ENCODE data around the gene LRP8.

DNA sequence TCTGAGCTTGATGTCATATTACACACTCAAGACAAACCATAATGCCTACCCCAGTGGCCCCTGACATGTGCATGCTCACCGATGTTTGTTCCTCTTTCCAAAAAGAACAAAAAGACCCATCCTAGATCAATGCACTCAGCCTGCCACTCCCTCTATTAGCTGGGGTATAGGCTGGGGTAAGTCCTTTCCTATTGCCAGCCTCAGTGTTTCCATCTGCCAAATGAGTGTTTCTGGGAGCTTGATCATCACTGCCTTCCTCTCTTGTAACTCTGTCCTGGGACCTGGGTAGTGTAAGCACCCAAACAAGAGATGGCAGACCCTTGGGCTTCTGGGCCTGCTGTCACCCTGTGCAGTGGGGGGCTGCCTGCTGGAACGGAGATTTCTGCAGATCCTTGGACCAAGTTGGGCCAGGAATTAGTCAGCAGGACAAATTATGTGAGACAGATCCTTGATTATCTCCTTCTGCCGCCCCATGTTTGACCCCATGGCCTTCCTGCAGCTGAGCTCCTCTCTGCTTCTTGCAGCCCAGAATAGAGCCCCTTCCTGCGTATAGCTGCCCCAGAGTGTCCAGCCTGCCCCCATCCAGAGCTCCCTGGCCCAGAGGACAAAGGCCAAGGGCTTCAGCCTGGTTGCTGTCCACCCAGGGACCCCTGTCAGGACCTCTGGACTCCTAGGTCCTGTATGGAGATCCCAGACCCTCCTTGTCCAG, 31.5 kb upstream of the LRP8 start:
- TF ChIP-seq, protein P1, sequence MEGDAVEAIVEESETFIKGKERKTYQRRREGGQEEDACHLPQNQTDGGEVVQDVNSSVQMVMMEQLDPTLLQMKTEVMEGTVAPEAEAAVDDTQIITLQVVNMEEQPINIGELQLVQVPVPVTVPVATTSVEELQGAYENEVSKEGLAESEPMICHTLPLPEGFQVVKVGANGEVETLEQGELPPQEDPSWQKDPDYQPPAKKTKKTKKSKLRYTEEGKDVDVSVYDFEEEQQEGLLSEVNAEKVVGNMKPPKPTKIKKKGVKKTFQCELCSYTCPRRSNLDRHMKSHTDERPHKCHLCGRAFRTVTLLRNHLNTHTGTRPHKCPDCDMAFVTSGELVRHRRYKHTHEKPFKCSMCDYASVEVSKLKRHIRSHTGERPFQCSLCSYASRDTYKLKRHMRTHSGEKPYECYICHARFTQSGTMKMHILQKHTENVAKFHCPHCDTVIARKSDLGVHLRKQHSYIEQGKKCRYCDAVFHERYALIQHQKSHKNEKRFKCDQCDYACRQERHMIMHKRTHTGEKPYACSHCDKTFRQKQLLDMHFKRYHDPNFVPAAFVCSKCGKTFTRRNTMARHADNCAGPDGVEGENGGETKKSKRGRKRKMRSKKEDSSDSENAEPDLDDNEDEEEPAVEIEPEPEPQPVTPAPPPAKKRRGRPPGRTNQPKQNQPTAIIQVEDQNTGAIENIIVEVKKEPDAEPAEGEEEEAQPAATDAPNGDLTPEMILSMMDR (CRISPR knock-in tag; IDR thresholded peaks at IDR 0.05) = no peak
- TF ChIP-seq, protein P2, sequence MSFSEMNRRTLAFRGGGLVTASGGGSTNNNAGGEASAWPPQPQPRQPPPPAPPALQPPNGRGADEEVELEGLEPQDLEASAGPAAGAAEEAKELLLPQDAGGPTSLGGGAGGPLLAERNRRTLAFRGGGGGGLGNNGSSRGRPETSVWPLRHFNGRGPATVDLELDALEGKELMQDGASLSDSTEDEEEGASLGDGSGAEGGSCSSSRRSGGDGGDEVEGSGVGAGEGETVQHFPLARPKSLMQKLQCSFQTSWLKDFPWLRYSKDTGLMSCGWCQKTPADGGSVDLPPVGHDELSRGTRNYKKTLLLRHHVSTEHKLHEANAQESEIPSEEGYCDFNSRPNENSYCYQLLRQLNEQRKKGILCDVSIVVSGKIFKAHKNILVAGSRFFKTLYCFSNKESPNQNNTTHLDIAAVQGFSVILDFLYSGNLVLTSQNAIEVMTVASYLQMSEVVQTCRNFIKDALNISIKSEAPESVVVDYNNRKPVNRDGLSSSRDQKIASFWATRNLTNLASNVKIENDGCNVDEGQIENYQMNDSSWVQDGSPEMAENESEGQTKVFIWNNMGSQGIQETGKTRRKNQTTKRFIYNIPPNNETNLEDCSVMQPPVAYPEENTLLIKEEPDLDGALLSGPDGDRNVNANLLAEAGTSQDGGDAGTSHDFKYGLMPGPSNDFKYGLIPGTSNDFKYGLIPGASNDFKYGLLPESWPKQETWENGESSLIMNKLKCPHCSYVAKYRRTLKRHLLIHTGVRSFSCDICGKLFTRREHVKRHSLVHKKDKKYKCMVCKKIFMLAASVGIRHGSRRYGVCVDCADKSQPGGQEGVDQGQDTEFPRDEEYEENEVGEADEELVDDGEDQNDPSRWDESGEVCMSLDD (CRISPR knock-in tag; IDR thresholded peaks at IDR 0.05; ENCODE audit: borderline replicate concordance) = no peak
- TF ChIP-seq NR1H2 (CRISPR knock-in tag; IDR thresholded peaks at IDR 0.05; ENCODE audit: borderline replicate concordance, low read depth) (no peak), ZNF264 (CRISPR knock-in tag; IDR thresholded peaks at IDR 0.05) (no peak), RBM22 (optimal IDR thresholded peaks at IDR 0.05; ENCODE audit: low read length) (no peak), REPIN1 (CRISPR knock-in tag; IDR thresholded peaks at IDR 0.05; ENCODE audit: borderline replicate concordance, low read depth) (no peak), FOXP1 (IDR thresholded peaks at IDR 0.05) (no peak), FOXP1 (CRISPR knock-in tag; IDR thresholded peaks at IDR 0.05) (no peak), POLR2AphosphoS5 (IDR thresholded peaks at IDR 0.05; ENCODE audit: low read depth, low read length) (no peak), ZIK1 (CRISPR knock-in tag; IDR thresholded peaks at IDR 0.05; ENCODE audit: borderline replicate concordance, low read depth) (no peak), CREB1 (IDR thresholded peaks at IDR 0.05) (no peak), CREB1 (CRISPR knock-in tag; IDR thresholded peaks at IDR 0.05) (no peak), SMARCE1 (IDR thresholded peaks at IDR 0.05; ENCODE audit: borderline replicate concordance) (no peak), MED8 (CRISPR knock-in tag; IDR thresholded peaks at IDR 0.05; ENCODE audit: insufficient replicate concordance) (no peak)
- TF ChIP-seq, protein P3, sequence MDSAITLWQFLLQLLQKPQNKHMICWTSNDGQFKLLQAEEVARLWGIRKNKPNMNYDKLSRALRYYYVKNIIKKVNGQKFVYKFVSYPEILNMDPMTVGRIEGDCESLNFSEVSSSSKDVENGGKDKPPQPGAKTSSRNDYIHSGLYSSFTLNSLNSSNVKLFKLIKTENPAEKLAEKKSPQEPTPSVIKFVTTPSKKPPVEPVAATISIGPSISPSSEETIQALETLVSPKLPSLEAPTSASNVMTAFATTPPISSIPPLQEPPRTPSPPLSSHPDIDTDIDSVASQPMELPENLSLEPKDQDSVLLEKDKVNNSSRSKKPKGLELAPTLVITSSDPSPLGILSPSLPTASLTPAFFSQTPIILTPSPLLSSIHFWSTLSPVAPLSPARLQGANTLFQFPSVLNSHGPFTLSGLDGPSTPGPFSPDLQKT (CRISPR knock-in tag; IDR thresholded peaks at IDR 0.05; ENCODE audit: borderline replicate concordance) = no peak
